Measurements from ENCODE around the gene GJD4. TPM values are rescaled to one million over a fixed set of nuclear protein-coding genes. Genes with fewer than 3 reads are reported as not detected.

Gene GJD4
- total and polyA plus RNA-seq, 2 of the 4 experiments (the other 2 are of a cell fraction) = not detected

DNA sequence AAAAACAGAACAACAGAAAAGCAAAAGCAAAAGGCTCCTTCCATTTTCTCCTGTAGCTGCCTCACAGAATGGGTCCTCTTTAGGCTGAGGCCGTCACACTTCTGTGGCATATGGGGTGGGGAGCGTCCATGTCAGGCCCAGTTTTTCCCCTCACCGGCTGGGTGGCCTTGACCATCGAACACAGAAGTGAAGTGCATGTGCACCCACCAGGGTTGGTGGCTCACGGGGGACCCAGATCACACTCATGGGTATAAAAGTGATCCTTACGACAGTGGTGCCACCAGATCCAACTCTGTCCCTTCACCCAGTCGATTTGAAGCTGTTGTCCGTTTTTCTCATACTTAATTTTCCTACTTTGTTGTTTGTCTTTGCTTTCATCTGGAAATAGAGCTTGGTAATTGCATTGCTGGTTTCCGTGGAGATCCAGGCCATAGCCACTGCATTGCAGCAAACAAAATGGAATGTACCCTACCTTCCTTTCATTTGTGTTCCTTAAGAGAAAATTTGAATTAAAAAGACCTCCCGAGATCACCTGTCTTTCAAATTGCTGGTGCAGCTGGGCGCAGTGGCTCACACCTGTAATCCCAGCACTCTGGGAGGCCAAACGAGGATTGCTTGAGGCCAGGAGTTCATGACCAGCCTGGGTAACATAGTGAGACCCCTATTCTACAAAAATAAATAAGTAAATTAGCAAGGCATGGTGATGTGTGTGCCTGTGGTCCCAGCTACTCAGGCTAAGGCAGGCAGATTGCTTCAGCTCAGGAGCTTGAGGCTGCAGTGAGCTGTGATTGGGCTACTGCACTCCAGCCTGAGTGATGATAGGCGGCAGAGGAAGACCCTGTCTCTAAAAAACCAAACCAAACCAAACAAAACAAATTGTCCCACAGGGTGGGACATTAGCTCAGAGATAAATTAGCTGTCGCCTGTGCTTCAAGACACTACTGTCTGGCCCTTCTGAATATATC is 10.7 kb upstream of the GJD4 start:
- Histone ChIP-seq H3K9ac (ENCODE audit: low read depth, low read length) (no peak overlapping the region), H3K23ac (ENCODE audit: low read depth, low read length) (no peak overlapping the region), H4K91ac (ENCODE audit: insufficient read depth, low read depth, low read length) (no peak overlapping the region), H2BK5ac (ENCODE audit: low read depth, low read length, poor library complexity, severe bottlenecking) (no peak overlapping the region), H3K36me3 (ENCODE audit: control insufficient read depth, insufficient read depth, low read length) (no peaks in the 10 kb centered on the region), H3K79me1 (ENCODE audit: low read depth in 1 of 2, low read length in 2 of 2) (no peaks in the 10 kb centered on the region), H2BK20ac (ENCODE audit: low read depth, low read length) (no peak overlapping the region), H2BK120ac (ENCODE audit: low read depth, low read length) (no peak overlapping the region), H3K9me1 (ENCODE audit: insufficient read depth, low read length) (no peaks in the 10 kb centered on the region), H3K4me2 (ENCODE audit: low read depth, low read length) (no peak overlapping the region), H3K4me3 (ENCODE audit: insufficient read depth, low read depth, low read length) (no peak overlapping the region), H4K5ac (ENCODE audit: low read depth, low read length) (no peak overlapping the region), H3K56ac (ENCODE audit: extremely low read depth, insufficient read depth, low read length) (no peak overlapping the region), H3K9me3 (ENCODE audit: control insufficient read depth, insufficient read depth, low read length) (peaks cover 9% of the 10 kb centered on the region), H3K27me3 (ENCODE audit: control insufficient read depth, insufficient read depth, low read length) (peaks cover 24% of the 10 kb centered on the region), H2AK5ac (ENCODE audit: low read depth, low read length) (no peak overlapping the region), H4K8ac (ENCODE audit: low read depth in 2 of 2, low read length in 2 of 2) (no peak overlapping the region), H2AFZ (replicated peaks; ENCODE audit: low read length, poor library complexity) (no peak overlapping the region), H2BK15ac (ENCODE audit: low read depth, low read length) (no peak overlapping the region), H3K4me1 (ENCODE audit: control insufficient read depth, insufficient read depth, low read length) (no peaks in the 10 kb centered on the region), H3K27ac (ENCODE audit: insufficient read depth, low read length) (no peak overlapping the region), H4K20me1 (ENCODE audit: insufficient read depth, low read length) (no peaks in the 10 kb centered on the region), H3K14ac (replicated peaks; ENCODE audit: low read depth, low read length) (no peak overlapping the region), H3K4ac (ENCODE audit: low read depth, low read length) (no peak overlapping the region), H2AK9ac (replicated peaks; ENCODE audit: low read depth, low read length, poor library complexity) (no peak overlapping the region), H3K18ac (ENCODE audit: low read depth, low read length) (no peak overlapping the region)
- intact Hi-C loops (cut with micrococcal nuclease) (loop anchor here (10.0 kb wide), 1 partner anchor 360 kb away; no protein-coding TSS in a partner anchor), in situ Hi-C loops (cut with MboI; ENCODE audit: low sequenced_read_pairs) (no loop called here), dilution Hi-C loops (cut with HindIII; ENCODE audit: low sequenced_read_pairs, unreplicated experiment) (no loop called here)
- 40% methylated on average over 1 of the region's 14 CpGs; no CpG with 5 or more reads in 1 of the 2 experiments for WGBS, 2 experiments (ENCODE audit: extremely low coverage in 2 of 2, insufficient read length in 1 of 2)
- DNase-seq (no peak), ATAC-seq (ENCODE audit: low read depth) (peak; percentile 59)
- ChIA-PET POLR2A (ENCODE audit: unreplicated experiment) (no interaction called here), CTCF (no interaction called here)
- BruUV-seq (replicated peaks) = no TSS peak
- TF ChIP-seq SMC3 (IDR thresholded peaks at IDR 0.05; ENCODE audit: low read depth, low read length) = no peak
- TF ChIP-seq ELK1 (IDR thresholded peaks at IDR 0.05; ENCODE audit: borderline replicate concordance, low read depth, low read length) = no peak
- TF ChIP-seq RAD21 (IDR thresholded peaks at IDR 0.05; ENCODE audit: low read length) = no peak
- TF ChIP-seq BHLHE40 (IDR thresholded peaks at IDR 0.05; ENCODE audit: low read depth, low read length) = no peak
- TF ChIP-seq CTCF (conservative IDR thresholded peaks at IDR 0.05; ENCODE audit: low read depth, low read length) = no peak
- TF ChIP-seq NFE2L2 (IDR thresholded peaks at IDR 0.05; ENCODE audit: low read depth, low read length) = no peak
